Fibroblast of the aortic adventitia (primary cell): ENCODE data around the gene HECTD4. TPM values are rescaled to one million over a fixed set of nuclear protein-coding genes. Genes with fewer than 3 reads are reported as not detected.
"Not testable (repeated sequence)": the region's sequence is repeated elsewhere in the genome, so short reads cannot be mapped to it uniquely, and the experiment has no call there.

Source experiments
- DNase-seq: peaks from one replicate; pipeline ENCODE4 v3.0.0-alpha.2; 2010; ENCODE audit warnings: low read depth
- H3K4me3 ChIP-seq: 2 replicates; pipeline ENCODE4 v1.5.1; 2011; ENCODE audit warnings: low read depth, mild to moderate bottlenecking, control low read depth, low read length, moderate library complexity
- CTCF ChIP-seq: IDR thresholded peaks from 2 replicates; pipeline ENCODE4 v1.5.1; 2011; ENCODE audit warnings: mild to moderate bottlenecking, low read length, control low read depth, inconsistent platforms; ENCODE audit not compliant: insufficient read depth
- total RNA-seq: library from RNA; depleted of rRNA; stranded (reverse); fragments of >200 nt; gene quantifications from 2 replicates; pipeline ENCODE4 v1.2.3, GENCODE V29; 2012; ENCODE audit warnings: low replicate concordance

Gene HECTD4
- total RNA-seq, 1 donor = 22.1 TPM

GRCh38 chr12:112357214-112357613 lies 25.0 kb downstream of the HECTD4 start:
- no peak for DNase-seq
- H3K4me3 ChIP-seq = no peak overlapping the region

GRCh38 chr12:112354399-112354798 lies 27.8 kb downstream of the HECTD4 start:
- no peak for TF ChIP-seq CTCF
- no peak for DNase-seq
- H3K4me3 ChIP-seq = no peak overlapping the region

More at GRCh38 chr12:112357214-112357613, 25.0 kb downstream of the HECTD4 start:
- TF ChIP-seq CTCF = no peak

DNA sequence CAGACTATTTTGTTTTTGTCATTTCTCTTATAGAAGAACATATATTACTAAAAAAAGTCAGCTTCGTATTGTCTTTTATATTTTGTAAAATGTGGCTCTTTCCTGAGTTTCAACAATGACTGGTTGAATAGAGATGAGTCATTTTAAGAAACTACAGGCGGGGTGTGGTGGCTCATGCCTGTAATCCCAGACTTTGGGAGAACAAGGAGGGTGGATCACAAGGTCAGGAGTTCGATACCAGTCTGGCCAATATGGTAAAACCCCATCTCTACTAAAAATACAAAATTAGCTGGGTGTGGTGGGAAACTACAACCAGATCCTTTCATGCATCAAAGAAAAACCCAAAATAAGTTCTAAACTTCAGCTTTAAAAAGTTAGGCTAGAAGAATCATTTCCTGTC lies 28.8 kb downstream of the HECTD4 start:
- no peak overlapping the region for H3K4me3 ChIP-seq
- no peak for TF ChIP-seq CTCF
- DNase-seq = peak; percentile 54

DNA sequence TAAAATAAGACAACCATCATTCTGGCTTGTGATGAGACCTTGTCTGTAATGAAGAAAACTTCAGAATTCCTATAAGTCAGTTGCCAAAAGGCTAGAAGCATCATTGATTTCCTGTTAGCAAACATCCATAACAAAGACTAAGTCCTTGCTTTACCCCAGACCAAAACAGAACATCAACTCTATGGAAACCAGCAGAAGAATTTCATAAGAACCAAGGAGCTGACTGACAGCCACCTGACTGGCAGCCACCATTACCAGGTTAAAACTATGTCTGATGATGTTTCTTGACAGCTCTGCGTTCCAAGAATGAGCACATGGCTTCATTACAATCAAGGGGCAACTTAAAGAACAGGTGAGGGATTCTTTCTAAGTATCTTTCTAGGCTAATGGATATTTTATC lies 29.3 kb downstream of the HECTD4 start:
- TF ChIP-seq CTCF = no peak
- no peak for DNase-seq
- no peak overlapping the region for H3K4me3 ChIP-seq

GRCh38 chr12:112350593-112351592 lies 31.3 kb downstream of the HECTD4 start:
- no peak overlapping the region for H3K4me3 ChIP-seq
- TF ChIP-seq CTCF = no peak
- DNase-seq = peak; percentile 77

- TF ChIP-seq CTCF = no peak
- H3K4me3 ChIP-seq = no peak overlapping the region
- DNase-seq = no peak
These were observed 32.8 kb downstream of the HECTD4 start for GRCh38 chr12:112349431-112349830.

DNA sequence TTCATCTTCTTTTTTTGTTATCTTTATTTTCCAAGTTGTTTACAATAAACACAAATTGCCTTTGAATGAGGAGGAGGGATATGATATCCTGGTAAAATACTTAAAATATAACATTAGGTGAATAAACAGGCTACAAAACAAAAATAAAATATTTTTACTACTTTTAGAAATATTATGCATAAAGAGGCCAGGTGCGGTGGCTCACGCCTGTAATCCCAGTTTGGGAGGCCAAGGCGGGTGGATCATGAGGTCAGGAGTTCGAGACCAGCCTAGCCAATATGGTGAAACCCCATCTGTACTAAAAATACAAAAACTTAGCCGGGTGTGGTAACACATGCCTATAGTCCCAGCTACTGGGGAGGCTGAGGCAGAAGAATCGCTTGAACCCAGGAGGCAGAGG lies 33.3 kb downstream of the HECTD4 start:
- not testable (repeated sequence) for DNase-seq

More for the DNA sequence above, 33.3 kb downstream of the HECTD4 start:
- H3K4me3 ChIP-seq = not testable (repeated sequence)
